ENCODE measurements around the gene TXNRD1. TPM values are rescaled to one million over a fixed set of nuclear protein-coding genes. Genes with fewer than 3 reads are reported as not detected.

Gene TXNRD1
- total RNA-seq, 4 donors from 2014 or later = 33.1 to 52.1 (median 39.4) TPM

DNA sequence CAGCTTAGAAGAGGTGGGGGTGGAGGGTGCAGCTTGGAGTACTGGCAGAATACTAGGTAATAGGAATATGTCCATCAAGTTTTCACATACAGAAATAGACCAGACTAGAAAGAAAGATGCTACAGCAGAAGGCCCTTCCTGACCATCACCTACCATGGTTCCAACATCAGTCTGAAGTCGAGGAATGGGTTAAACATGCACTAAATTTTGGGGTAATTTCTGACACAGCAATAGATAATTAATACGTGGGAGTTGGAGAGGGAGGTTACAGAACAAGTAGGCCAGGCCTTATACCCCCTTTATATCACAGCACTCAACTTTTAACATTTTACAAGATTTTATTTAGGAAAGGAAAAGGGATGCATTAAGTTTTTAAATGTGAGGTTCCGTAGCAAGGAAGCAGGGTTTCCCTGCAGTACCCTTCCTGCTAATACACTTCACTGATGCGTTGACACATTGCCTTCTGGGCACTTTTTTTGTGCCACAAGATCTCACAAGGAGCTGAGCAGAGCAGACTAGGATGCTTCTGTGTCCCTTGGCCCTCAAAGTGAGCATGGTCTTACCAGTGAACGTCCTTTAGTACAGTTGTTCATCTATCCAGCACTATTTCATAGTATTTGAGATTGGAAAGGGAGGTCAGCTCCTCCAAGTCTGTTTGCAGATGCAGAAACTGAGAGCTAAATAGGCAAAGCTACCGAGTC lies 138.7 kb downstream of the TXNRD1 start:
- TF ChIP-seq, protein P1, sequence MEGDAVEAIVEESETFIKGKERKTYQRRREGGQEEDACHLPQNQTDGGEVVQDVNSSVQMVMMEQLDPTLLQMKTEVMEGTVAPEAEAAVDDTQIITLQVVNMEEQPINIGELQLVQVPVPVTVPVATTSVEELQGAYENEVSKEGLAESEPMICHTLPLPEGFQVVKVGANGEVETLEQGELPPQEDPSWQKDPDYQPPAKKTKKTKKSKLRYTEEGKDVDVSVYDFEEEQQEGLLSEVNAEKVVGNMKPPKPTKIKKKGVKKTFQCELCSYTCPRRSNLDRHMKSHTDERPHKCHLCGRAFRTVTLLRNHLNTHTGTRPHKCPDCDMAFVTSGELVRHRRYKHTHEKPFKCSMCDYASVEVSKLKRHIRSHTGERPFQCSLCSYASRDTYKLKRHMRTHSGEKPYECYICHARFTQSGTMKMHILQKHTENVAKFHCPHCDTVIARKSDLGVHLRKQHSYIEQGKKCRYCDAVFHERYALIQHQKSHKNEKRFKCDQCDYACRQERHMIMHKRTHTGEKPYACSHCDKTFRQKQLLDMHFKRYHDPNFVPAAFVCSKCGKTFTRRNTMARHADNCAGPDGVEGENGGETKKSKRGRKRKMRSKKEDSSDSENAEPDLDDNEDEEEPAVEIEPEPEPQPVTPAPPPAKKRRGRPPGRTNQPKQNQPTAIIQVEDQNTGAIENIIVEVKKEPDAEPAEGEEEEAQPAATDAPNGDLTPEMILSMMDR (IDR thresholded peaks at IDR 0.05) = no peak
- no peak for TF ChIP-seq POLR2A (IDR thresholded peaks at IDR 0.05)
- no peak for TF ChIP-seq EP300 (IDR thresholded peaks at IDR 0.05)
- no peak for TF ChIP-seq POLR2AphosphoS5 (IDR thresholded peaks at IDR 0.05)
- peaks cover 23% of the 10 kb centered on the region for H3K36me3 ChIP-seq
- 84% methylated on average over 6 of the region's 6 CpGs for WGBS

DNA sequence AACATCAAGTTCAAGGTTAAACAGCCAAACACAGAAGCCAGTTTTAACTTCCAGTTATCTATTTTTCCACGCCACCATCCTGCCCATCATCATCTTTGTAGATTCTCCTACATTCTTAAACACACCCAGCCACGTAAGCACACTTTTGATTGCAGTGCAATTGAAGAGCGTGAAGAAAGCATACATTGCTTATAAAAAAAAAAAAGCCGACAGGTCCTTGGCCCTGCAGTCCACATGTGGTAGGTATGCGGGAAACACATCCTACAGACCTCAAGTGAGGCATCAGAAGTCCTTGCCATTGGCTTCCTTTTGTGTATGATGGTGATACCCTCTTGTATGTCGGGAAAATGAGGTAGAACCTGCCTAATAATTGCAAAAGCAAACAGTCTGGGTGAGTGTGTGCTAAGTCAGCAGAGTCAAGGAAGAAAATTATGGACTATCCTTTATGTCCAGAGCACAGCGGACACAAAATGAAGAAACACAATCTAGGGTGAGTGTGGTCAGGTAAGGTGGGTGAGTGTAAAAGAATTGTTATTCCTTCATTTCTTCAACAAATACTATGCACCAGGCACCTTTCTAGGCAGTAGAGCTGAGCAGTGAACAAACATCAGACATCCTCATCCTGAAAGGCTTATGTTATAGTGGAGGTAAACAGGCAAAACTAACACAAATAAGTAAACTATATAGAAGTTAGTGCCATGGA lies 139.4 kb downstream of the TXNRD1 start:
- WGBS = 89% methylated on average over 7 of the region's 7 CpGs
- Histone ChIP-seq H3K36me3 (peaks cover 19% of the 10 kb centered on the region), H3K27ac (no peak overlapping the region), H3K4me3 (no peak overlapping the region), H3K27me3 (no peaks in the 10 kb centered on the region), H3K4me1 (no peaks in the 10 kb centered on the region), H3K9me3 (peaks cover 2% of the 10 kb centered on the region)
- no peak for TF ChIP-seq POLR2AphosphoS5 (IDR thresholded peaks at IDR 0.05)
- no peak for TF ChIP-seq EP300 (IDR thresholded peaks at IDR 0.05)
- TF ChIP-seq, protein P1 (IDR thresholded peaks at IDR 0.05) = no peak
- TF ChIP-seq POLR2A (IDR thresholded peaks at IDR 0.05) = no peak
- DNase-seq (ENCODE audit: low spot score in 2 of 2) = no peak

More for the DNA sequence above, 138.7 kb downstream of the TXNRD1 start:
- Histone ChIP-seq H3K4me1 (no peaks in the 10 kb centered on the region), H3K27me3 (no peaks in the 10 kb centered on the region), H3K27ac (no peak overlapping the region), H3K9me3 (no peaks in the 10 kb centered on the region), H3K4me3 (no peak overlapping the region)
- no peak for DNase-seq (ENCODE audit: low spot score in 2 of 2)

DNA sequence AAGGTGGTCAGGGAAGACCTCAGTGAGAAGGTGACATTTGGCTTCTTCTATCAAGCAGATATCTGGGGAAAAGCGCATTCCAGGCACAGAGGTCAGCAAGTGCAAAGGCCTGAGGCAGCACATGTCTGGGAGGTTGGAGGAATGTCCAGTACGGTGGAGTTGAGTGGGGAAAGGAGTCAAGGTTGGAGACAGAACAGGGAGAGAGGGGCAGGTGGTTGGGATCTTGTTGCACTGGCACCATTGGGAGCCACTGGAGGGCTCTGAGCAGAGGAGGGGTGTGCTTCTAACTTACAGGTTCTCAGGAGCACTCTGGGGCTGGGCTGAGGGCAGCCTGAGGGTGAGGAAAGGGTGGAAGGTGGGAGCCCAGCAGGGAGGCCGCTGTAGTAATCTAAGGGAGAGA lies 140.1 kb downstream of the TXNRD1 start:
- H3K9me3 ChIP-seq = peaks cover 4% of the 10 kb centered on the region
- H3K27ac ChIP-seq = no peak overlapping the region
- H3K4me1 ChIP-seq = no peaks in the 10 kb centered on the region
- no peak for TF ChIP-seq POLR2A (IDR thresholded peaks at IDR 0.05)
- no peak for TF ChIP-seq EP300 (IDR thresholded peaks at IDR 0.05)
- TF ChIP-seq, protein P1 (IDR thresholded peaks at IDR 0.05) = no peak
- no peak for TF ChIP-seq POLR2AphosphoS5 (IDR thresholded peaks at IDR 0.05)
- peaks cover 16% of the 10 kb centered on the region for H3K36me3 ChIP-seq
- WGBS = 88% methylated on average over 3 of the region's 3 CpGs
- no peak for DNase-seq (ENCODE audit: low spot score in 2 of 2)
- H3K27me3 ChIP-seq = no peaks in the 10 kb centered on the region
- H3K4me3 ChIP-seq = no peak overlapping the region

DNA sequence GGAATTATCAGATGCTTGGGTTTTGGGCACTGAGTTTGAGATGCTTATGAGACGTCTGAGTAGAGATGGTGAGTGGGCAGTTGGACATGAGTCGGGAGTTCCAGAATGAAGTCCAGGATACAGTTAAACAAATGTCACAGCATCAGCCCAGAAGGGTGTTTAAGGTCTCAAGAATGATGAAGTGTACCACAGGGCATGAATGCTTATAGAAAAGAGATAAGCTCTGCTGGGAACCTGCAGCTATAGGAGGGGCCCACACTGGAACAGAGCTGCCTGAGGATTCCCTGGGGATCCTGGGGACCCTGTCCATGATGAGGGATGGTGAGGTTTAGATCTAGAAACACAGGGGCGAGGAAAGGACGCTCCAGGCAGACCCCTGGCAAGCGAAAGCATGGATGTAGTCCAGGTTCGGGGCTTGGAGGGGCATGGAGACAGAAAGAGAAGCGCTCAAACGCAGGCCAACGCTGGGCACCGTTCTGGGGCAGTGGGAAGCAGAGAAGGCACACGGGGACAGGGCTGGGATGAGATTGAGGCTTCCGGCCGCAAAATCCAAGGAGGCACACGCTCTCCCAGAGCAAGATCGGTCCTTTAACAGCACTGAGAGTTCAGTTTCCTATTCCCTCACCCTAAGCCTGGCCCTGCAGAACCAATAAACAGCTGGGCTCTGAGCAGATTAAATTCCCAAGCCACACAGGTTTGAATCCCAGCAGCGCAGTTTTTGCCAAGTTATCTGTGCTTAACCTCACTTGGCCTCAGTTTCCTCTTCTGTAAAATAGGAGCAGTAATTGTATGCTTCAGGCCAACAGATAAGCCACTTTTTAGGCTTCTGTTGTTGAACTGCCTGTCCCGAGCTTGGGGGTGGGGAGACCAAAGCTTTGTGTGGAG lies 140.9 kb downstream of the TXNRD1 start:
- peaks cover 4% of the 10 kb centered on the region for H3K9me3 ChIP-seq
- H3K36me3 ChIP-seq = peaks cover 7% of the 10 kb centered on the region
- no peak for DNase-seq (ENCODE audit: low spot score in 2 of 2)
- no peaks in the 10 kb centered on the region for H3K4me1 ChIP-seq
- no peak overlapping the region for H3K27ac ChIP-seq
- WGBS = 82% methylated on average over 15 of the region's 17 CpGs
- H3K27me3 ChIP-seq = no peaks in the 10 kb centered on the region
- no peak for TF ChIP-seq POLR2A (IDR thresholded peaks at IDR 0.05)
- TF ChIP-seq POLR2AphosphoS5 (IDR thresholded peaks at IDR 0.05) = no peak
- TF ChIP-seq, protein P1 (IDR thresholded peaks at IDR 0.05) = no peak
- no peak for TF ChIP-seq EP300 (IDR thresholded peaks at IDR 0.05)
- no peak overlapping the region for H3K4me3 ChIP-seq
